ENCODE results near the gene MOB1B. TPM values are rescaled to one million over a fixed set of nuclear protein-coding genes. Genes with fewer than 3 reads are reported as not detected.

MOB1B gene
- total and polyA plus RNA-seq, 2 experiments from 2014 or later, result 7.9 to 30.2 TPM

DNA sequence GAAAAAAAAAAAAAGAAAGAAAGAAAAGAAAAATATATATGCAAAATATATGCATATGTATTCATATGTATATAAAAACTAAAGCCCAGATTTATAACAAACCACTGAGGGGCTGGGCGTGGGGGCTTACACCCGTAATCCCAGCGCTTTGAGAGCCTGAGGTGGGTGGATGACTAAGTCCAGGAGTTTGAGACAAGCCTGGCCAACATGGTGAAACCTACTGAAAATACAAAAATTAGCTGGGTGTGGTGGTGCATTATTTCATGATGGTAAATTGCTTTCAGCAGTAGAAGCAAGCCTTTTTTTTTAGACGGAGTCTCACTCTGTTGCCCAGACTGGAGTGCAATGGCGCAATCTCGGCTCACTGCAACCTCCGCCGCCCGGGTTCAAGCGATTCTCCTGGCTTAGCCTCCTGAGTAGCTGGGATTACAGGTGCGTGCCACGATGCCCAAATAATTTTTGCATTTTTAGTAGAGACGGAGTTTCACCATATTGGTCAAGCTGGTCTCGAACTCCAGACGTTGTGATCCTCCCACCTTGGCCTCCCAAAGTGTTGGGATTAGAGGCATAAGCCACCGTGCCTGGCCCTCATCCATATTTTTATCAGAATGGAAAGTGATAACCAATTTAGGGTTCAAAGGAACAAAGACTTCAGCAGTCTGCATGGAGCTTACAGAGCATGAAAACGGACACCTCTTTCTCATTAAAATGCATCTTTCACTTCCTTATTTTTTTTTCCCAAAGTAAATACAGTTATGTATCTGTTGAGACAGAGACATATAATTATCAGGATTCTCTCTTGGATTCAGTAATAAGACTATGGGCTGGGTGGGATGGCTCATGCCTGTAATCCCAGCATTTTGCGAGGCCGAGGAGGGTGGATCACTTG lies 27.7 kb upstream of the MOB1B start:
- no peaks in the 10 kb centered on the region for H3K4me1 Mint-ChIP-seq
- H3K27ac Mint-ChIP-seq, result no peak overlapping the region
- DNase-seq (ENCODE audit: low spot score) (no peak), ATAC-seq (no peak)
- no peak for TF ChIP-seq EZH2phosphoT487 (IDR thresholded peaks at IDR 0.05; ENCODE audit: unreplicated experiment)
- no peak for TF ChIP-seq ZNF114 (CRISPR knock-in tag; IDR thresholded peaks at IDR 0.05)
- no peak for TF ChIP-seq STAT1 (IDR thresholded peaks at IDR 0.05; ENCODE audit: unreplicated experiment)
- TF ChIP-seq JUNB (IDR thresholded peaks at IDR 0.05; ENCODE audit: unreplicated experiment), result no peak
- TF ChIP-seq, protein P1, sequence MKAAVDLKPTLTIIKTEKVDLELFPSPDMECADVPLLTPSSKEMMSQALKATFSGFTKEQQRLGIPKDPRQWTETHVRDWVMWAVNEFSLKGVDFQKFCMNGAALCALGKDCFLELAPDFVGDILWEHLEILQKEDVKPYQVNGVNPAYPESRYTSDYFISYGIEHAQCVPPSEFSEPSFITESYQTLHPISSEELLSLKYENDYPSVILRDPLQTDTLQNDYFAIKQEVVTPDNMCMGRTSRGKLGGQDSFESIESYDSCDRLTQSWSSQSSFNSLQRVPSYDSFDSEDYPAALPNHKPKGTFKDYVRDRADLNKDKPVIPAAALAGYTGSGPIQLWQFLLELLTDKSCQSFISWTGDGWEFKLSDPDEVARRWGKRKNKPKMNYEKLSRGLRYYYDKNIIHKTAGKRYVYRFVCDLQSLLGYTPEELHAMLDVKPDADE (IDR thresholded peaks at IDR 0.05), result no peak
- TF ChIP-seq CREB1 (CRISPR knock-in tag; IDR thresholded peaks at IDR 0.05; ENCODE audit: low read depth), result no peak
- TF ChIP-seq EZH2 (IDR thresholded peaks at IDR 0.05; ENCODE audit: low read depth, unreplicated experiment), result no peak
- TF ChIP-seq POLR2AphosphoS5 (IDR thresholded peaks at IDR 0.05; ENCODE audit: low read depth), result no peak
- TF ChIP-seq NANOG (IDR thresholded peaks at IDR 0.05; ENCODE audit: borderline replicate concordance), result no peak
- TF ChIP-seq, protein P2, sequence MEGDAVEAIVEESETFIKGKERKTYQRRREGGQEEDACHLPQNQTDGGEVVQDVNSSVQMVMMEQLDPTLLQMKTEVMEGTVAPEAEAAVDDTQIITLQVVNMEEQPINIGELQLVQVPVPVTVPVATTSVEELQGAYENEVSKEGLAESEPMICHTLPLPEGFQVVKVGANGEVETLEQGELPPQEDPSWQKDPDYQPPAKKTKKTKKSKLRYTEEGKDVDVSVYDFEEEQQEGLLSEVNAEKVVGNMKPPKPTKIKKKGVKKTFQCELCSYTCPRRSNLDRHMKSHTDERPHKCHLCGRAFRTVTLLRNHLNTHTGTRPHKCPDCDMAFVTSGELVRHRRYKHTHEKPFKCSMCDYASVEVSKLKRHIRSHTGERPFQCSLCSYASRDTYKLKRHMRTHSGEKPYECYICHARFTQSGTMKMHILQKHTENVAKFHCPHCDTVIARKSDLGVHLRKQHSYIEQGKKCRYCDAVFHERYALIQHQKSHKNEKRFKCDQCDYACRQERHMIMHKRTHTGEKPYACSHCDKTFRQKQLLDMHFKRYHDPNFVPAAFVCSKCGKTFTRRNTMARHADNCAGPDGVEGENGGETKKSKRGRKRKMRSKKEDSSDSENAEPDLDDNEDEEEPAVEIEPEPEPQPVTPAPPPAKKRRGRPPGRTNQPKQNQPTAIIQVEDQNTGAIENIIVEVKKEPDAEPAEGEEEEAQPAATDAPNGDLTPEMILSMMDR (conservative IDR thresholded peaks at IDR 0.05; ENCODE audit: low read depth in 2 of 2), result no peak
- TF ChIP-seq, protein P3, sequence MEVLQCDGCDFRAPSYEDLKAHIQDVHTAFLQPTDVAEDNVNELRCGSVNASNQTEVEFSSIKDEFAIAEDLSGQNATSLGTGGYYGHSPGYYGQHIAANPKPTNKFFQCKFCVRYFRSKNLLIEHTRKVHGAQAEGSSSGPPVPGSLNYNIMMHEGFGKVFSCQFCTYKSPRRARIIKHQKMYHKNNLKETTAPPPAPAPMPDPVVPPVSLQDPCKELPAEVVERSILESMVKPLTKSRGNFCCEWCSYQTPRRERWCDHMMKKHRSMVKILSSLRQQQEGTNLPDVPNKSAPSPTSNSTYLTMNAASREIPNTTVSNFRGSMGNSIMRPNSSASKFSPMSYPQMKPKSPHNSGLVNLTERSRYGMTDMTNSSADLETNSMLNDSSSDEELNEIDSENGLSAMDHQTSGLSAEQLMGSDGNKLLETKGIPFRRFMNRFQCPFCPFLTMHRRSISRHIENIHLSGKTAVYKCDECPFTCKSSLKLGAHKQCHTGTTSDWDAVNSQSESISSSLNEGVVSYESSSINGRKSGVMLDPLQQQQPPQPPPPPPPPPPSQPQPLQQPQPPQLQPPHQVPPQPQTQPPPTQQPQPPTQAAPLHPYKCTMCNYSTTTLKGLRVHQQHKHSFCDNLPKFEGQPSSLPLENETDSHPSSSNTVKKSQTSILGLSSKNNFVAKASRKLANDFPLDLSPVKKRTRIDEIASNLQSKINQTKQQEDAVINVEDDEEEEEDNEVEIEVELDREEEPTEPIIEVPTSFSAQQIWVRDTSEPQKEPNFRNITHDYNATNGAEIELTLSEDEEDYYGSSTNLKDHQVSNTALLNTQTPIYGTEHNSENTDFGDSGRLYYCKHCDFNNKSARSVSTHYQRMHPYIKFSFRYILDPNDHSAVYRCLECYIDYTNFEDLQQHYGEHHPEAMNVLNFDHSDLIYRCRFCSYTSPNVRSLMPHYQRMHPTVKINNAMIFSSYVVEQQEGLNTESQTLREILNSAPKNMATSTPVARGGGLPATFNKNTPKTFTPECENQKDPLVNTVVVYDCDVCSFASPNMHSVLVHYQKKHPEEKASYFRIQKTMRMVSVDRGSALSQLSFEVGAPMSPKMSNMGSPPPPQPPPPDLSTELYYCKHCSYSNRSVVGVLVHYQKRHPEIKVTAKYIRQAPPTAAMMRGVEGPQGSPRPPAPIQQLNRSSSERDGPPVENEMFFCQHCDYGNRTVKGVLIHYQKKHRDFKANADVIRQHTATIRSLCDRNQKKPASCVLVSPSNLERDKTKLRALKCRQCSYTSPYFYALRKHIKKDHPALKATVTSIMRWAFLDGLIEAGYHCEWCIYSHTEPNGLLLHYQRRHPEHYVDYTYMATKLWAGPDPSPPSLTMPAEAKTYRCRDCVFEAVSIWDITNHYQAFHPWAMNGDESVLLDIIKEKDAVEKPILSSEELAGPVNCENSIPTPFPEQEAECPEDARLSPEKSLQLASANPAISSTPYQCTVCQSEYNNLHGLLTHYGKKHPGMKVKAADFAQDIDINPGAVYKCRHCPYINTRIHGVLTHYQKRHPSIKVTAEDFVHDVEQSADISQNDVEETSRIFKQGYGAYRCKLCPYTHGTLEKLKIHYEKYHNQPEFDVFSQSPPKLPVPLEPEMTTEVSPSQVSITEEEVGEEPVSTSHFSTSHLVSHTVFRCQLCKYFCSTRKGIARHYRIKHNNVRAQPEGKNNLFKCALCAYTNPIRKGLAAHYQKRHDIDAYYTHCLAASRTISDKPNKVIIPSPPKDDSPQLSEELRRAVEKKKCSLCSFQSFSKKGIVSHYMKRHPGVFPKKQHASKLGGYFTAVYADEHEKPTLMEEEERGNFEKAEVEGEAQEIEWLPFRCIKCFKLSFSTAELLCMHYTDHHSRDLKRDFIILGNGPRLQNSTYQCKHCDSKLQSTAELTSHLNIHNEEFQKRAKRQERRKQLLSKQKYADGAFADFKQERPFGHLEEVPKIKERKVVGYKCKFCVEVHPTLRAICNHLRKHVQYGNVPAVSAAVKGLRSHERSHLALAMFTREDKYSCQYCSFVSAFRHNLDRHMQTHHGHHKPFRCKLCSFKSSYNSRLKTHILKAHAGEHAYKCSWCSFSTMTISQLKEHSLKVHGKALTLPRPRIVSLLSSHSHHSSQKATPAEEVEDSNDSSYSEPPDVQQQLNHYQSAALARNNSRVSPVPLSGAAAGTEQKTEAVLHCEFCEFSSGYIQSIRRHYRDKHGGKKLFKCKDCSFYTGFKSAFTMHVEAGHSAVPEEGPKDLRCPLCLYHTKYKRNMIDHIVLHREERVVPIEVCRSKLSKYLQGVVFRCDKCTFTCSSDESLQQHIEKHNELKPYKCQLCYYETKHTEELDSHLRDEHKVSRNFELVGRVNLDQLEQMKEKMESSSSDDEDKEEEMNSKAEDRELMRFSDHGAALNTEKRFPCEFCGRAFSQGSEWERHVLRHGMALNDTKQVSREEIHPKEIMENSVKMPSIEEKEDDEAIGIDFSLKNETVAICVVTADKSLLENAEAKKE (CRISPR knock-in tag; IDR thresholded peaks at IDR 0.05), result no peak
- TF ChIP-seq ZNF331 (CRISPR knock-in tag; IDR thresholded peaks at IDR 0.05; ENCODE audit: low read depth), result no peak
- TF ChIP-seq, protein P4, sequence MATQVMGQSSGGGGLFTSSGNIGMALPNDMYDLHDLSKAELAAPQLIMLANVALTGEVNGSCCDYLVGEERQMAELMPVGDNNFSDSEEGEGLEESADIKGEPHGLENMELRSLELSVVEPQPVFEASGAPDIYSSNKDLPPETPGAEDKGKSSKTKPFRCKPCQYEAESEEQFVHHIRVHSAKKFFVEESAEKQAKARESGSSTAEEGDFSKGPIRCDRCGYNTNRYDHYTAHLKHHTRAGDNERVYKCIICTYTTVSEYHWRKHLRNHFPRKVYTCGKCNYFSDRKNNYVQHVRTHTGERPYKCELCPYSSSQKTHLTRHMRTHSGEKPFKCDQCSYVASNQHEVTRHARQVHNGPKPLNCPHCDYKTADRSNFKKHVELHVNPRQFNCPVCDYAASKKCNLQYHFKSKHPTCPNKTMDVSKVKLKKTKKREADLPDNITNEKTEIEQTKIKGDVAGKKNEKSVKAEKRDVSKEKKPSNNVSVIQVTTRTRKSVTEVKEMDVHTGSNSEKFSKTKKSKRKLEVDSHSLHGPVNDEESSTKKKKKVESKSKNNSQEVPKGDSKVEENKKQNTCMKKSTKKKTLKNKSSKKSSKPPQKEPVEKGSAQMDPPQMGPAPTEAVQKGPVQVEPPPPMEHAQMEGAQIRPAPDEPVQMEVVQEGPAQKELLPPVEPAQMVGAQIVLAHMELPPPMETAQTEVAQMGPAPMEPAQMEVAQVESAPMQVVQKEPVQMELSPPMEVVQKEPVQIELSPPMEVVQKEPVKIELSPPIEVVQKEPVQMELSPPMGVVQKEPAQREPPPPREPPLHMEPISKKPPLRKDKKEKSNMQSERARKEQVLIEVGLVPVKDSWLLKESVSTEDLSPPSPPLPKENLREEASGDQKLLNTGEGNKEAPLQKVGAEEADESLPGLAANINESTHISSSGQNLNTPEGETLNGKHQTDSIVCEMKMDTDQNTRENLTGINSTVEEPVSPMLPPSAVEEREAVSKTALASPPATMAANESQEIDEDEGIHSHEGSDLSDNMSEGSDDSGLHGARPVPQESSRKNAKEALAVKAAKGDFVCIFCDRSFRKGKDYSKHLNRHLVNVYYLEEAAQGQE (IDR thresholded peaks at IDR 0.05; ENCODE audit: unreplicated experiment), result no peak
- no peak overlapping the region for H3K4me2 ChIP-seq
- H3K9me3 Mint-ChIP-seq, result no peaks in the 10 kb centered on the region
- H3K4me1 ChIP-seq (ENCODE audit: insufficient read depth), result no peaks in the 10 kb centered on the region
- H3K27ac ChIP-seq (ENCODE audit: low read depth), result no peak overlapping the region
- H3K27me3 Mint-ChIP-seq (ENCODE audit: insufficient read depth, low read depth, poor library complexity), result no peaks in the 10 kb centered on the region
- H4K20me1 ChIP-seq (replicated peaks; ENCODE audit: insufficient read depth), result no peaks in the 10 kb centered on the region
- no peak overlapping the region for H2AFZ ChIP-seq
- H3K4me3 Mint-ChIP-seq, result no peak overlapping the region
- no peaks in the 10 kb centered on the region for H3K79me2 ChIP-seq (replicated peaks; ENCODE audit: insufficient read depth)
- no peaks in the 10 kb centered on the region for H3K36me3 ChIP-seq (ENCODE audit: insufficient read depth)
- H3K36me3 Mint-ChIP-seq (ENCODE audit: low read depth), result no peaks in the 10 kb centered on the region
- H3K4me3 ChIP-seq, result no peak overlapping the region
- H3F3A ChIP-seq (replicated peaks; ENCODE audit: low read depth), result no peaks in the 10 kb centered on the region
- H3K27me3 ChIP-seq (ENCODE audit: insufficient read depth), result no peaks in the 10 kb centered on the region
- H3K9me2 ChIP-seq (ENCODE audit: insufficient read depth), result no peaks in the 10 kb centered on the region

All from GM23338 (cell line).